MCF 10A (cell line): ENCODE measurements around the gene CHST6. TPM values are rescaled to one million over a fixed set of nuclear protein-coding genes. Genes with fewer than 3 reads are reported as not detected.
A peak's percentile ranks its signal among the peaks of the same experiment; 100 is the strongest.
"Not testable (repeated sequence)": the region's sequence is repeated elsewhere in the genome, so short reads cannot be mapped to it uniquely, and the experiment has no call there.

ENCODE experiments used
- BruUV-seq: library from RNA; stranded (reverse); fragments of 400-500 nt; replicated peaks from 2 replicates; lab custom pipeline; 2021; lab: Mats Ljungman, UMichigan
- CTCF ChIA-PET: fragments of 300-600 bp; sonication (Branson Sonifier 250); formaldehyde crosslinking; extraction: SDS; loops from one replicate; lab custom pipeline; 2021; ENCODE audit warnings: antibody characterized with exemption, inconsistent platforms; lab: Yijun Ruan, JAX
- POLR2A ChIA-PET: fragments of 300-600, 350-650 bp; sonication (Branson Sonifier 250); formaldehyde crosslinking; extraction: SDS; loops from one replicate; lab custom pipeline; 2020; ENCODE audit warnings: antibody characterized with exemption, inconsistent platforms; lab: Yijun Ruan, JAX
- DNase-seq: peaks from one replicate; pipeline ENCODE4 v3.0.0-alpha.2; 2018; ENCODE audit not compliant: unreplicated experiment
- H3K27ac Mint-ChIP-seq: one replicate; pipeline ENCODE4 v1.8.0; 2022; ENCODE audit warnings: mild to moderate bottlenecking, low read depth, mixed read lengths; ENCODE audit not compliant: unreplicated experiment
- H3K27me3 Mint-ChIP-seq: one replicate; pipeline ENCODE4 v1.8.0; 2022; ENCODE audit warnings: mixed read lengths; ENCODE audit not compliant: insufficient read depth, unreplicated experiment
- H3K36me3 Mint-ChIP-seq: one replicate; pipeline ENCODE4 v1.8.0; 2022; ENCODE audit warnings: mild to moderate bottlenecking, moderate library complexity, mixed read lengths; ENCODE audit not compliant: insufficient read depth, unreplicated experiment
- H3K4me1 Mint-ChIP-seq: one replicate; pipeline ENCODE4 v1.8.0; 2022; ENCODE audit warnings: mixed read lengths; ENCODE audit not compliant: insufficient read depth, unreplicated experiment
- H3K4me3 Mint-ChIP-seq: one replicate; pipeline ENCODE4 v1.8.0; 2022; ENCODE audit warnings: mild to moderate bottlenecking, moderate library complexity, mixed read lengths; ENCODE audit not compliant: unreplicated experiment
- H3K9me3 Mint-ChIP-seq: one replicate; pipeline ENCODE4 v1.8.0; 2022; ENCODE audit warnings: mixed read lengths; ENCODE audit not compliant: unreplicated experiment
- CTCF ChIP-seq: fragments of 200-600 bp; IDR thresholded peaks from one replicate; pipeline ENCODE4 v1.8.0; 2022; ENCODE audit warnings: antibody characterized with exemption, mild to moderate bottlenecking; ENCODE audit not compliant: unreplicated experiment
- intact Hi-C: fragments of 100-400 bp; cut with micrococcal nuclease; formaldehyde crosslinking; loops from 2 replicates; pipeline ENCODE4 v1.14.1; 2022
- total RNA-seq: library from RNA; stranded (reverse); gene quantifications from 2 replicates; pipeline ENCODE4 v1.2.3, GENCODE V29; 2022

CHST6 gene
- total RNA-seq, 1 experiment from 2014 or later: 0.16 TPM

GRCh38 chr16:75527825-75528299, 32.6 kb upstream of the CHST6 start:
- H3K36me3 Mint-ChIP-seq: no peaks in the 10 kb centered on the region
- no peaks in the 10 kb centered on the region for H3K4me1 Mint-ChIP-seq
- CTCF ChIA-PET: interaction anchor here (1.0 kb wide), 1 partner anchor 9 kb away, joined by 3 read pairs; no protein-coding TSS in a partner anchor
- no peaks in the 10 kb centered on the region for H3K9me3 Mint-ChIP-seq
- no peak for DNase-seq
- BruUV-seq: no TSS peak
- intact Hi-C loops: no loop called here
- H3K27me3 Mint-ChIP-seq: no peaks in the 10 kb centered on the region
- H3K27ac Mint-ChIP-seq: no peak overlapping the region
- TF ChIP-seq CTCF: no peak
- no peak overlapping the region for H3K4me3 Mint-ChIP-seq
- POLR2A ChIA-PET: no interaction called here

- H3K27me3 Mint-ChIP-seq: no peaks in the 10 kb centered on the region
- ChIA-PET CTCF (interaction anchor here (1.1 to 1.8 kb wide), 3 partner anchors 9 to 95 kb away, joined by 4 to 5 read pairs (median 4); partner anchors contain the start of gene TMEM170A), POLR2A (no interaction called here)
- intact Hi-C loops: no loop called here
- no peaks in the 10 kb centered on the region for H3K9me3 Mint-ChIP-seq
- no peak overlapping the region for H3K27ac Mint-ChIP-seq
- no peak overlapping the region for H3K4me3 Mint-ChIP-seq
- H3K4me1 Mint-ChIP-seq: no peaks in the 10 kb centered on the region
- BruUV-seq: no TSS peak
- TF ChIP-seq CTCF: no peak
- no peak for DNase-seq
- no peaks in the 10 kb centered on the region for H3K36me3 Mint-ChIP-seq
Observed at GRCh38 chr16:75526032-75526790, 31.0 kb upstream of the CHST6 start.

DNA sequence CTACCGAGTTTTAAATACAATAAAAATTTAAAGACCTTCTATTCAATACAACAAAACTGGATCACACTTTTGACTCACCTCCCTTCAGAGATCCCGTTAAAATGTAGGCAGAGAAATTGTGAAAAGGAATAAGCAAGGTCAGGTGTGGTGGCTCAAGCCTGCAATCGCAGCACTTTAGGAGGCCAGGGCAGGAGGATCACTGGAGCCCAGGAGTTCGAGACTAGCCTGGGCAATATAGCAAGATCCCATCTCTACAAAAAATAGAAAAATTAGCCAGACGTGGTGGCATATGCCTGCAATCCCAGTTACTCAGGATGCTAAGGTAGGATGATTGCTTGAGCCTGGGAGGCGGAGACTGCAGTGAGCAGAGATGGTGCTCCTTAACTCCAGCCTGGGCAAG, 23.9 kb upstream of the CHST6 start:
- Mint-ChIP-seq H3K36me3 (no peaks in the 10 kb centered on the region), H3K4me3 (no peak overlapping the region), H3K4me1 (no peaks in the 10 kb centered on the region), H3K27ac (no peak overlapping the region), H3K9me3 (no peaks in the 10 kb centered on the region), H3K27me3 (no peaks in the 10 kb centered on the region)
- BruUV-seq: no TSS peak
- ChIA-PET CTCF (interaction anchor here (0.7 to 4.8 kb wide), 11 partner anchors 8 to 115 kb away, joined by 3 to 88 read pairs (median 3); partner anchors contain the start of gene GABARAPL2), POLR2A (interaction anchor here (0.7 kb wide), 1 partner anchor 130 kb away, joined by 3 read pairs; no protein-coding TSS in a partner anchor)
- TF ChIP-seq CTCF: no peak
- intact Hi-C loops: loop anchor here (5.0 kb wide), 1 partner anchor 103 kb away; the partner anchor contains the start of gene ADAT1
- no peak for DNase-seq

DNA sequence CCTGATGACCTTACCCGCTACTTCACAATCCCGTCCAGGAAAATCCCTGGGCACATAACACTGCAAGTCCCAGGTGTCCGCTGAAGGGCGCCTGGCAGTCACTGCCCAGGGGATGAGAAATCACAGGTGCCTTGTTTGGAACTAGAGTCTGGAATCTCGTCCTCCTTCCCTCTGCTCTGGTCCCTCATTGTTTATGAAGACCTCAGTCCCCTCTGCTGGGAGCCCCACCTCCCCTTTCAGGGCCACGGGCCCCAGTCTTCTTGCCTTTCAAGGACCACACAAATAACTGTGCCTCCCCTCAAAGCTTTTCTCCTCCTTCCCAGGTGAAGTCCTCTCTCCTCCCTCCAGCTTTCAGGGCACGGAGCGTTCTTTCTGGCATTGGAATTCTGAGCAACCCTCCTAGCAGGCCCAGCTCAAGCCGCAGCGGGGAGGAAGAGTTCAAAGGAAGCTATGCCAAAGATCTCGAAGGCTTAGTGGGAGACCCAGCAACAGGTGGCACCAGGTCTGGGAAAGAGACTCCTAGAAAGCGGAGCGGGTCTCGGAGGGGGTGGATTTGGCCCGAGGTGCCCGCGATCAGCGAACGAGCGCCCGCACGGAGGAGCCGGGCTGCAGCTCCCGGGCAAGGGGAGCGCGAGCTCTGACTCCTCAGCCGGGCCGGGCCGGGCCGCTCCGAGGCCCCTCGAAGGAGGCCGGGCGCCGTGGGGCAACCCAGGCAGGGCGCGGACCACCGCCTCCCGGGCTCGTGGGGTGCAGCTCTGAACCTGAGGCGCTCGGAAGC, 21.1 kb upstream of the CHST6 start:
- not testable (repeated sequence) for BruUV-seq, H3K36me3 Mint-ChIP-seq, H3K27ac Mint-ChIP-seq, H3K9me3 Mint-ChIP-seq, H3K4me1 Mint-ChIP-seq, H3K27me3 Mint-ChIP-seq
- H3K4me3 Mint-ChIP-seq: peak overlapping the region; percentile 78
- POLR2A ChIA-PET: interaction anchor here (0.9 to 3.4 kb wide), 20 partner anchors 8 to 132 kb away, joined by 3 to 46 read pairs (median 8); partner anchors contain the start of genes ADAT1, CFDP1, GABARAPL2 and KARS1
- intact Hi-C loops: loop anchor here (2.0 to 5.0 kb wide), 2 partner anchors 34 to 106 kb away; partner anchors contain the start of gene ADAT1
- CTCF ChIA-PET: interaction anchor here (0.6 to 4.8 kb wide), 39 partner anchors 8 to 656 kb away, joined by 3 to 88 read pairs (median 5); partner anchors contain the start of genes CHST6, GABARAPL2 and TMEM170A
- peak; percentile 20 for DNase-seq
